SU-DHL-6 (cell line): ENCODE results near the gene HMX2.

Source experiments
- CTCF ChIP-seq: fragments of 200-600 bp; sonication (generic); IDR thresholded peaks from one replicate; pipeline ENCODE4 v1.5.1; 2017; ENCODE audit warnings: antibody characterized with exemption, mild to moderate bottlenecking, low read length, moderate library complexity; ENCODE audit not compliant: insufficient read depth, poor library complexity, severe bottlenecking
- EZH2phosphoT487 ChIP-seq: fragments of 200-600 bp; sonication (generic), shearing (Covaris generic); conservative IDR thresholded peaks from 2 replicates; pipeline ENCODE4 v1.6.1; 2018; ENCODE audit warnings: mild to moderate bottlenecking, antibody characterized with exemption, low read length, moderate library complexity, mixed read lengths

- TF ChIP-seq CTCF (no peak), EZH2phosphoT487 (no peak)
Observed at GRCh38 chr10:123136806-123137642, 10.9 kb upstream of the HMX2 start.
